Ascending aorta (tissue), 2 donors: ENCODE measurements around the gene UGCG. TPM values are rescaled to one million over a fixed set of nuclear protein-coding genes. Genes with fewer than 3 reads are reported as not detected.

Source experiments
- DNase-seq, 2 donors: peaks; one replicate each; pipeline ENCODE4 v3.0.0-alpha.2; 2019; ENCODE audit warnings: low spot score in 2 of 2
- H3K27ac ChIP-seq, 2 donors: fragments of 200-600 bp; sonication (generic); one replicate each; pipeline ENCODE4 v1.5.1; 2016 to 2017; ENCODE audit warnings: mild to moderate bottlenecking in 1 of 2
- H3K27me3 ChIP-seq: fragments of 200-600 bp; sonication (generic); one replicate; pipeline ENCODE4 v1.5.1; 2017
- H3K36me3 ChIP-seq, 2 donors: fragments of 200-600 bp; sonication (generic); one replicate each; pipeline ENCODE4 v1.5.1; 2016
- H3K4me1 ChIP-seq, 2 donors: fragments of 200-600 bp; sonication (generic); one replicate each; pipeline ENCODE4 v1.5.1; 2016 to 2017; ENCODE audit warnings: mild to moderate bottlenecking in 1 of 2
- H3K4me3 ChIP-seq, 2 donors: fragments of 200-600 bp; sonication (generic); one replicate each; pipeline ENCODE4 v1.5.1; 2016 to 2017; ENCODE audit warnings: mild to moderate bottlenecking in 1 of 2
- H3K9me3 ChIP-seq, 2 donors: fragments of 200-600 bp; sonication (generic); one replicate each; pipeline ENCODE4 v1.5.1; 2016
- intact Hi-C: fragments of 100-400 bp; cut with DNase I; formaldehyde crosslinking; loops from one replicate; pipeline ENCODE4 v1.15.1; 2023
- total RNA-seq: library from RNA; depleted of rRNA; stranded (reverse); fragments of >200 nt; gene quantifications from one replicate; pipeline ENCODE4 v1.1.0, GENCODE V29; 2016
- TF ChIP-seq, protein P1 (sequence below), 3 experiments: fragments of 200-600 bp in 2 of 3; fragments of 450-650 bp in 1 of 3; sonication (generic) in 2 of 3; IDR thresholded peaks; one replicate each; pipeline ENCODE4 v1.5.1; 2016 to 2019; ENCODE audit warnings: antibody characterized with exemption in 3 of 3, mild to moderate bottlenecking in 1 of 3, moderate library complexity in 1 of 3

The UGCG gene
- total RNA-seq, 1 donor from 2014 or later: 5.7 TPM

DNA sequence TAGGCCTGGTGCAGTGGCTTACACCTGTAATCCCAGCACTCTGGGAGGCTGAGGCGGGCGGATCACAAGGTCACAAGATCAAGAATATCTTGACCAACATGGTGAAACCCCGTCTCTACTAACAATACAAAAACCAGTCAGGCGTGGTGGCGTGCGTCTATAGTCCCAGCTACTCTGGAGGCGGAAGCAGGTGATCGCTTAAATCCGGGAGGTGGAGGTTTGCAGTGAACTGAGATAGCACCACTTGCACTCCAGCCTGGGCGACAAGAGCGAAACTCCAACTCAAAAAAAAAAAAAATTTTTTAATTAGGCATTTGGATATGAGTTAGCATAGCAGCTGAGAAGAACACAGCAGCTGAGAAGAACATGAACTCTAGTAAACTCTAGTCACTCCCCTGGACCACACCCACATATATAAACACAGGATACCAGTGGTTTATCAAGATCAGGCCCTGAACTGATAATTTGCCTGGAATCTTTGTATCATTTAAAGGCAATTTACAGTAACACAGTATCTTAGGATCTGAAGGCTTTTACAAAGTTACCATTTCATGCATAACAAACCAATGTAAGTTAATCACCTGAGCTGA lies 4.6 kb upstream of the UGCG start:
- no peaks in the 10 kb centered on the region for H3K27me3 ChIP-seq
- H3K27ac ChIP-seq: no peak overlapping the region
- no peak for DNase-seq
- TF ChIP-seq, protein P1, sequence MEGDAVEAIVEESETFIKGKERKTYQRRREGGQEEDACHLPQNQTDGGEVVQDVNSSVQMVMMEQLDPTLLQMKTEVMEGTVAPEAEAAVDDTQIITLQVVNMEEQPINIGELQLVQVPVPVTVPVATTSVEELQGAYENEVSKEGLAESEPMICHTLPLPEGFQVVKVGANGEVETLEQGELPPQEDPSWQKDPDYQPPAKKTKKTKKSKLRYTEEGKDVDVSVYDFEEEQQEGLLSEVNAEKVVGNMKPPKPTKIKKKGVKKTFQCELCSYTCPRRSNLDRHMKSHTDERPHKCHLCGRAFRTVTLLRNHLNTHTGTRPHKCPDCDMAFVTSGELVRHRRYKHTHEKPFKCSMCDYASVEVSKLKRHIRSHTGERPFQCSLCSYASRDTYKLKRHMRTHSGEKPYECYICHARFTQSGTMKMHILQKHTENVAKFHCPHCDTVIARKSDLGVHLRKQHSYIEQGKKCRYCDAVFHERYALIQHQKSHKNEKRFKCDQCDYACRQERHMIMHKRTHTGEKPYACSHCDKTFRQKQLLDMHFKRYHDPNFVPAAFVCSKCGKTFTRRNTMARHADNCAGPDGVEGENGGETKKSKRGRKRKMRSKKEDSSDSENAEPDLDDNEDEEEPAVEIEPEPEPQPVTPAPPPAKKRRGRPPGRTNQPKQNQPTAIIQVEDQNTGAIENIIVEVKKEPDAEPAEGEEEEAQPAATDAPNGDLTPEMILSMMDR (IDR thresholded peaks at IDR 0.05): no peak
- no peaks in the 10 kb centered on the region for H3K36me3 ChIP-seq
- H3K4me3 ChIP-seq: no peak overlapping the region
- H3K9me3 ChIP-seq: no peaks in the 10 kb centered on the region
- H3K4me1 ChIP-seq: peaks cover 3 to 7% of the 10 kb centered on the region in 2 donors
- intact Hi-C loops: loop anchor here (10.0 kb wide), 2 partner anchors 257 to 483 kb away; partner anchors contain the start of gene DNAJC25

GRCh38 chr9:111896942-111897600 lies 457 bp downstream of the UGCG start:
- no peaks in the 10 kb centered on the region for H3K9me3 ChIP-seq
- peak overlapping the region; percentile 95 for H3K27ac ChIP-seq
- peak in 1 of 2 donors; percentile 74 for DNase-seq
- no peaks in the 10 kb centered on the region for H3K36me3 ChIP-seq
- intact Hi-C loops: loop anchor here (1.0 to 10.0 kb wide), 8 partner anchors 115 to 590 kb away; partner anchors contain the start of genes DNAJC25, KIAA1958, PTBP3 and PTGR1
- peaks cover 3 to 34% of the 10 kb centered on the region in 2 donors for H3K4me1 ChIP-seq
- H3K27me3 ChIP-seq: no peaks in the 10 kb centered on the region
- H3K4me3 ChIP-seq: peak overlapping the region; percentile 88 to 95
- TF ChIP-seq, protein P1 (IDR thresholded peaks at IDR 0.05): peak in 1 of 3 experiments; percentile 20

GRCh38 chr9:111897601-111898137 lies 1.1 kb downstream of the UGCG start:
- DNase-seq: no peak
- Histone ChIP-seq H3K27ac (peak overlapping the region; percentile 95), H3K9me3 (no peaks in the 10 kb centered on the region), H3K4me3 (peak overlapping the region; percentile 88 to 95), H3K27me3 (no peaks in the 10 kb centered on the region), H3K36me3 (no peaks in the 10 kb centered on the region), H3K4me1 (peaks cover 3 to 40% of the 10 kb centered on the region in 2 donors)
- intact Hi-C loops: loop anchor here (2.0 to 10.0 kb wide), 6 partner anchors 175 to 589 kb away; partner anchors contain the start of genes DNAJC25, KIAA1958, PTGR1 and SUSD1
- TF ChIP-seq, protein P1 (IDR thresholded peaks at IDR 0.05): no peak

DNA sequence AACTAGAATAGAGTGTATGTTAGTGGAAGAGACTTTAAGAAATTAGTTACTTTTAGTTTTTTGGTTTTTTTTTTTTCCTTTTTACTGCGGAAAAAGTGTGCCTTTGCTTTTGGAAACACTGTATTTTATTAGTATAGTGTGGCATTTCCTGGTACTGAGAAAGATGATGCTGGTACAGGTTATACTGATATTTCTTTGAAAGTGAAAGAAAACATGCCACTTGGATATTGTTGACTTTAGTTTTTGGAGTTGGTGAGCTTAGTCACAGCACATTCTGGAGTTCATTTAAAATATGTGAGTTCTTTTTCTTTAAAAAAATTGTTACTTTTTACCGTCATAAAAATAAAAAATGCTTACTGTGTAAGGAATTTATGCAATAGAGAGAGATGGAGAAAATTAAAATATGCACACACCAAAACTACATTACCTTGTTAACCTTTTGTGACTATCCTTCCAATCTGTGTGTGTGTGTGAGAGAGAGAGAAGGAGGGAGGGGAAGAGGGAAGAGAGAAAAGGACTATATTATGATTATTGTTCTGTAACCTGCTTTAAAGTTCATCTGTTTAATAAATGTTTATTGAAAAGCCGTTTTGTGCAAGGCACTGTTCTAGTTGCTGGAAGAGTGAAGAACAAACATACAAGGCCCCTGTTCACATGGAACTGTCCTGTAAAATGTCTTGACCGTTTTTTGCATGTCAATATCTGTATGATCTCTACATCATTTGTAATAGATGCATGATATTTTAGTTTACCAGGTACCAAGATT lies 1.9 kb downstream of the UGCG start:
- H3K36me3 ChIP-seq: no peaks in the 10 kb centered on the region
- H3K4me3 ChIP-seq: peak overlapping the region; percentile 88 to 95
- H3K4me1 ChIP-seq: peaks cover 3 to 48% of the 10 kb centered on the region in 2 donors
- no peaks in the 10 kb centered on the region for H3K27me3 ChIP-seq
- TF ChIP-seq, protein P1 (IDR thresholded peaks at IDR 0.05): no peak
- H3K9me3 ChIP-seq: no peaks in the 10 kb centered on the region
- intact Hi-C loops: loop anchor here (5.0 to 10.0 kb wide), 4 partner anchors 174 to 476 kb away; partner anchors contain the start of genes DNAJC25 and SUSD1
- H3K27ac ChIP-seq: peak overlapping the region; percentile 95
- DNase-seq: no peak

DNA sequence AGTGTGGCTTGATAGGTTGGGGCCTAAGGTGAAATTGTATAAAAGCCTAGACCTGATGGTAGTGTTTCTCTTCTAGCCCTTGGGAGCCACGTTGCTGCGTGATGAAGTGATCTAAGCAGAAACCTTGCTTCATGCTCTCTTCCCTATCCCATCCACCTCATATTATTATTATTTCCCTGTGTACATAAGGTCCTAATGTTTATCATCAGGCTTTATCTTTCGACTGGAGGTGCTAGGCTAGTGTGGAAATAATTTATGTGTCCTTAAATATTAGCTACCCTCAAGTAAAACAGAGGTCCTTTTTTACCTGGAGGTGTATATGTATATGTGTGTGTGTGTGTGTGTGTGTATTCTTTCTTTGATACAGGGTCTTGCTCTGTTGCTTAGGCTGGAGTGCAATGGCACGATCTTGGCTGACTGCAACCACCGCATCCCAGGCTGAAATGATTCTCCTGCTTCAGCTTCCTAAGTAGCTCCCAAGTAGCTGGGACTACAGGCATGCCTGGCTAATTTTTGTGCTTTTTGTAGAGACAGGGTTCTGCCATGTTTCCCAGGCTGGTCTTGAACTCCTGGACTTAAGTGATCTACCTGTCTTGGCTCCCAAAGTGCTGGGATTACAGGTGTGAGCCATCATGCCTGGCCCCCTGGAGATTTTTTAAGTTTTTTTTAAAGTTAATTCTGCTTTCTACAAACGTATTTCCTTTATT lies 3.7 kb downstream of the UGCG start:
- Histone ChIP-seq H3K27ac (peak overlapping the region in 1 of 2 donors; percentile 3), H3K4me3 (no peak overlapping the region), H3K9me3 (no peaks in the 10 kb centered on the region), H3K27me3 (no peaks in the 10 kb centered on the region), H3K4me1 (peaks cover 3 to 48% of the 10 kb centered on the region in 2 donors), H3K36me3 (no peaks in the 10 kb centered on the region)
- intact Hi-C loops: loop anchor here (5.0 kb wide), 1 partner anchor 162 kb away; no protein-coding TSS in a partner anchor
- TF ChIP-seq, protein P1 (IDR thresholded peaks at IDR 0.05): no peak
- no peak for DNase-seq
